Measurements from ENCODE around the gene SEC24C.
"Not testable (repeated sequence)": the region's sequence is repeated elsewhere in the genome, so short reads cannot be mapped to it uniquely, and the experiment has no call there.

DNA sequence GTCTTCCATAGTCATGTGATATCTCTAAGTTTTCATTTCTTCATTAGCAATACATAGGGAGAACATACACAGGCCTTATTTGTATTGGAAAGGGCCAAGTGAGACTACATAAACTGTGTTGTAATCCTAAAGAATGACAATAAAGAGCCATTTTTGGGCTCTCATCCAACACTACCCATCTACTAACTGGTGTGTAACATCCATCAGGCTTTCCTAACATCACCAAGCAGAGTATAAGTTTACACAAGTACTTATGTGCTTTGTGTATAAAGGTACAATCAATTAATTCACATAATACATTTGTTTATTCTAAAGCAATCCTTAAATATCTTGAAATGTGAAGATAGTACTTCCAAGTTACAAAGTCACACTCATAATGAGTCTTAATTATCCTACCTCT, 48.9 kb upstream of the SEC24C start:
- TF ChIP-seq CTCF (IDR thresholded peaks at IDR 0.05; ENCODE audit: insufficient read depth, low read length); SPI1 (IDR thresholded peaks at IDR 0.05; ENCODE audit: borderline replicate concordance, low read depth): not testable (repeated sequence)

All from HL-60 (cell line).